ENCODE data around the gene MRPL12. TPM values are rescaled to one million over a fixed set of nuclear protein-coding genes. Genes with fewer than 3 reads are reported as not detected.
"Not testable (repeated sequence)": the region's sequence is repeated elsewhere in the genome, so short reads cannot be mapped to it uniquely, and the experiment has no call there.

Gene MRPL12
- total RNA-seq, 2 donors from 2014 or later = 106 to 225 TPM

- H3K9ac ChIP-seq (ENCODE audit: low read depth in 2 of 2, low read length in 2 of 2); intact Hi-C loops (cut with DNase I); H3K27ac ChIP-seq; H3K4me1 ChIP-seq; DNase-seq; H3K36me3 ChIP-seq; H3K4me3 ChIP-seq; H3K27me3 ChIP-seq; H3K9me3 ChIP-seq: not testable (repeated sequence)
- peak; percentile 60 for TF ChIP-seq CTCF (IDR thresholded peaks at IDR 0.05)
Observed at GRCh38 chr17:81675515-81676221, 27.5 kb upstream of the MRPL12 start.

- Histone ChIP-seq H3K9me3 (no peaks in the 10 kb centered on the region), H3K27me3 (no peaks in the 10 kb centered on the region), H3K9ac (ENCODE audit: low read depth in 2 of 2, low read length in 2 of 2) (no peak overlapping the region), H3K4me1 (no peaks in the 10 kb centered on the region), H3K36me3 (peaks cover 5% of the 10 kb centered on the region), H3K4me3 (no peak overlapping the region), H3K27ac (no peak overlapping the region)
- no peak for DNase-seq
- intact Hi-C loops (cut with DNase I) = no loop called here
- TF ChIP-seq CTCF (IDR thresholded peaks at IDR 0.05) = no peak
Observed at GRCh38 chr17:81676906-81677305, 26.3 kb upstream of the MRPL12 start.

- no peak for TF ChIP-seq CTCF (IDR thresholded peaks at IDR 0.05)
- no peaks in the 10 kb centered on the region for H3K36me3 ChIP-seq
- intact Hi-C loops (cut with DNase I) = no loop called here
- no peaks in the 10 kb centered on the region for H3K9me3 ChIP-seq
- H3K27ac ChIP-seq = no peak overlapping the region
- peaks cover 6% of the 10 kb centered on the region for H3K4me1 ChIP-seq
- DNase-seq = no peak
- no peaks in the 10 kb centered on the region for H3K27me3 ChIP-seq
- no peak overlapping the region for H3K4me3 ChIP-seq
- no peak overlapping the region for H3K9ac ChIP-seq (ENCODE audit: low read depth in 2 of 2, low read length in 2 of 2)
Observed at GRCh38 chr17:81680150-81680549, 23.0 kb upstream of the MRPL12 start.

GRCh38 chr17:81681672-81682071 lies 21.5 kb upstream of the MRPL12 start:
- H3K4me3 ChIP-seq = no peak overlapping the region
- intact Hi-C loops (cut with DNase I) = no loop called here
- TF ChIP-seq CTCF (IDR thresholded peaks at IDR 0.05) = no peak
- no peaks in the 10 kb centered on the region for H3K9me3 ChIP-seq
- H3K27ac ChIP-seq = no peak overlapping the region
- H3K36me3 ChIP-seq = peaks cover 6% of the 10 kb centered on the region
- H3K27me3 ChIP-seq = no peaks in the 10 kb centered on the region
- H3K9ac ChIP-seq (ENCODE audit: low read depth in 2 of 2, low read length in 2 of 2) = no peak overlapping the region
- no peak for DNase-seq
- H3K4me1 ChIP-seq = peaks cover 8% of the 10 kb centered on the region

- no peak for DNase-seq
- intact Hi-C loops (cut with DNase I) = no loop called here
- H3K4me1 ChIP-seq = peaks cover 8% of the 10 kb centered on the region
- peak overlapping the region; percentile 94 to 96 for H3K9ac ChIP-seq (ENCODE audit: low read depth in 2 of 2, low read length in 2 of 2)
- H3K27me3 ChIP-seq = no peaks in the 10 kb centered on the region
- H3K4me3 ChIP-seq = peak overlapping the region; percentile 99
- TF ChIP-seq CTCF (IDR thresholded peaks at IDR 0.05) = no peak
- H3K9me3 ChIP-seq = no peaks in the 10 kb centered on the region
- peaks cover 12% of the 10 kb centered on the region for H3K36me3 ChIP-seq
- no peak overlapping the region for H3K27ac ChIP-seq
Observed at GRCh38 chr17:81682565-81683207, 20.5 kb upstream of the MRPL12 start.
